ENCODE results near the gene CRAMP1.

DNA sequence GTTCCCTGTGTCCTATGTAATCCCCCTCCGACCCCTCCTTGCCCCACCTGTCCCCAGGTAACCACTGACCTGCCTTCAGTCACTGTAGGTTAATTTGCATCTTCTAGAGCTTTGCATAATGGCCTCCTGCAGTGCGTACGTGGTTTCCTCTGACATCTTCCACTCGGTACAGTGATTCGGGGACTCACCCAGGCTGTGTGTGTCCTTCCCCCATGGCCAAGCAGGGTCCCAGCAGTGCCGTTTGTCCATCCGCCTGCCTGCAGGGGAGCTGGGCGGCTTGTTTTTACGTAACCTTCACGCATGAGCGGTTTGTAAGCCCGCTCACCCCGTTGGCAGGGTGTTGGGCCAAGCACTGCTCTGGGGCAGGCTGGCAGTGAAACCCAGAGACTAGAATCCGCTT, 101.8 kb downstream of the CRAMP1 start:
- TF ChIP-seq SIN3A (IDR thresholded peaks at IDR 0.05; ENCODE audit: borderline replicate concordance, insufficient read depth, low read length), result no peak
- TF ChIP-seq, protein P1, sequence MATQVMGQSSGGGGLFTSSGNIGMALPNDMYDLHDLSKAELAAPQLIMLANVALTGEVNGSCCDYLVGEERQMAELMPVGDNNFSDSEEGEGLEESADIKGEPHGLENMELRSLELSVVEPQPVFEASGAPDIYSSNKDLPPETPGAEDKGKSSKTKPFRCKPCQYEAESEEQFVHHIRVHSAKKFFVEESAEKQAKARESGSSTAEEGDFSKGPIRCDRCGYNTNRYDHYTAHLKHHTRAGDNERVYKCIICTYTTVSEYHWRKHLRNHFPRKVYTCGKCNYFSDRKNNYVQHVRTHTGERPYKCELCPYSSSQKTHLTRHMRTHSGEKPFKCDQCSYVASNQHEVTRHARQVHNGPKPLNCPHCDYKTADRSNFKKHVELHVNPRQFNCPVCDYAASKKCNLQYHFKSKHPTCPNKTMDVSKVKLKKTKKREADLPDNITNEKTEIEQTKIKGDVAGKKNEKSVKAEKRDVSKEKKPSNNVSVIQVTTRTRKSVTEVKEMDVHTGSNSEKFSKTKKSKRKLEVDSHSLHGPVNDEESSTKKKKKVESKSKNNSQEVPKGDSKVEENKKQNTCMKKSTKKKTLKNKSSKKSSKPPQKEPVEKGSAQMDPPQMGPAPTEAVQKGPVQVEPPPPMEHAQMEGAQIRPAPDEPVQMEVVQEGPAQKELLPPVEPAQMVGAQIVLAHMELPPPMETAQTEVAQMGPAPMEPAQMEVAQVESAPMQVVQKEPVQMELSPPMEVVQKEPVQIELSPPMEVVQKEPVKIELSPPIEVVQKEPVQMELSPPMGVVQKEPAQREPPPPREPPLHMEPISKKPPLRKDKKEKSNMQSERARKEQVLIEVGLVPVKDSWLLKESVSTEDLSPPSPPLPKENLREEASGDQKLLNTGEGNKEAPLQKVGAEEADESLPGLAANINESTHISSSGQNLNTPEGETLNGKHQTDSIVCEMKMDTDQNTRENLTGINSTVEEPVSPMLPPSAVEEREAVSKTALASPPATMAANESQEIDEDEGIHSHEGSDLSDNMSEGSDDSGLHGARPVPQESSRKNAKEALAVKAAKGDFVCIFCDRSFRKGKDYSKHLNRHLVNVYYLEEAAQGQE (IDR thresholded peaks at IDR 0.05; ENCODE audit: insufficient read depth in 1 of 2, low read depth in 2 of 2, low read length in 2 of 2), result no peak
